H1 (cell line): ENCODE measurements around the gene NPBWR2. TPM values are rescaled to one million over a fixed set of nuclear protein-coding genes. Genes with fewer than 3 reads are reported as not detected.

ENCODE experiments used
- CTCF ChIA-PET: fragments of 300-600 bp; sonication (Branson Sonifier 250); formaldehyde crosslinking; loops from one replicate; lab custom pipeline; 2021; ENCODE audit not compliant: partially characterized antibody; lab: Charles Lee
- POLR2A ChIA-PET: fragments of 300-600 bp; sonication (Branson Sonifier 250); formaldehyde crosslinking; loops from one replicate; lab custom pipeline; 2021; ENCODE audit warnings: inconsistent platforms; ENCODE audit not compliant: partially characterized antibody; lab: Charles Lee
- DNase-seq, 2 experiments: peaks; one replicate each; pipeline versions ENCODE4 v3.0.0 to v3.0.0-alpha.2; 2010 to 2022; ENCODE audit warnings: low spot score in 2 of 2, low read depth in 1 of 2, mixed read lengths in 1 of 2
- FAIRE-seq: peaks from 2 replicates; lab custom pipeline; 2011; peaks lifted over from hg19 to GRCh38; lab: Jason Lieb, UNC
- H2AFZ ChIP-seq: 2 replicates; pipeline ENCODE4 v1.8.1; 2012; ENCODE audit warnings: low read length, inconsistent platforms
- H2AK5ac ChIP-seq: 2 replicates; pipeline ENCODE4 v1.6.1; 2013; ENCODE audit warnings: low read depth, low read length
- H2BK120ac ChIP-seq: replicated peaks from 2 replicates; pipeline ENCODE3; 2013; ENCODE audit warnings: low read depth, low read length, inconsistent platforms
- H2BK12ac ChIP-seq: 2 replicates; pipeline ENCODE4 v1.6.1; 2013; ENCODE audit warnings: low read depth, low read length
- H2BK15ac ChIP-seq: 2 replicates; pipeline ENCODE4 v1.6.1; 2013; ENCODE audit warnings: low read length
- H2BK20ac ChIP-seq: 2 replicates; pipeline ENCODE4 v1.6.1; 2013; ENCODE audit warnings: low read length
- H2BK5ac ChIP-seq: 2 replicates; pipeline ENCODE4 v1.6.1; 2013; ENCODE audit warnings: low read depth, low read length
- H3K14ac ChIP-seq: 2 replicates; pipeline ENCODE4 v1.6.1; 2013; ENCODE audit warnings: inconsistent platforms; ENCODE audit not compliant: insufficient read length
- H3K18ac ChIP-seq: 2 replicates; pipeline ENCODE4 v1.6.1; 2013; ENCODE audit warnings: low read length; ENCODE audit errors: extremely low read depth
- H3K23ac ChIP-seq: 2 replicates; pipeline ENCODE4 v1.6.1; 2013; ENCODE audit warnings: inconsistent platforms; ENCODE audit not compliant: insufficient read length
- H3K23me2 ChIP-seq: 2 replicates; pipeline ENCODE4 v1.6.1; 2013; ENCODE audit warnings: low read depth, low read length
- H3K27ac ChIP-seq: 2 replicates; pipeline ENCODE4 v1.6.1; 2011; ENCODE audit warnings: low read depth, low read length, inconsistent platforms
- H3K27me3 ChIP-seq, 4 experiments: replicated peaks in 1 of 4; 1 replicate in 1 of 4; 2 replicates in 3 of 4; pipeline versions ENCODE4 v1.6.1 to v1.8.1; 2011 to 2013; ENCODE audit warnings: low read length in 3 of 4, mild to moderate bottlenecking in 3 of 4, inconsistent platforms in 2 of 4, mixed read lengths in 2 of 4, moderate library complexity in 1 of 4; ENCODE audit not compliant: control insufficient read depth in 3 of 4, insufficient read depth in 3 of 4; ENCODE audit errors: extremely low read depth in 1 of 4
- H3K36me3 ChIP-seq, 4 experiments: 2 replicates each; pipeline versions ENCODE4 v1.6.1 to v1.8.1; 2011 to 2013; ENCODE audit warnings: mild to moderate bottlenecking in 4 of 4, low read length in 3 of 4, moderate library complexity in 2 of 4, control low read depth in 1 of 4, inconsistent platforms in 1 of 4; ENCODE audit not compliant: insufficient read depth in 4 of 4, control insufficient read depth in 2 of 4
- H3K4ac ChIP-seq: replicated peaks from 2 replicates; pipeline ENCODE3; 2013; ENCODE audit warnings: low read length, low read depth, mixed read lengths, inconsistent platforms; ENCODE audit not compliant: insufficient read length
- H3K4me1 ChIP-seq, 4 experiments: replicated peaks in 1 of 4; 1 replicate in 1 of 4; 2 replicates in 3 of 4; pipeline versions ENCODE4 v1.6.1 to v1.8.1; 2011 to 2013; ENCODE audit warnings: low read length in 3 of 4, inconsistent platforms in 2 of 4, mixed read lengths in 1 of 4; ENCODE audit not compliant: insufficient read depth in 4 of 4, control insufficient read depth in 3 of 4
- H3K4me2 ChIP-seq, 2 experiments: 2 replicates each; pipeline versions ENCODE4 v1.6.1 to v1.8.1; 2011 to 2013; ENCODE audit warnings: low read depth in 2 of 2, low read length in 2 of 2, control low read depth in 1 of 2, inconsistent platforms in 1 of 2, mild to moderate bottlenecking in 1 of 2; ENCODE audit not compliant: insufficient read depth in 1 of 2
- H3K4me3 ChIP-seq, 4 experiments: fragments of 200-600, 300-600 bp in 1 of 4; sonication (generic), shearing (Covaris generic), sonication (Bioruptor Twin) in 1 of 4; 2 replicates each; pipeline versions ENCODE4 v1.5.1 to v1.8.1; 2011 to 2016; ENCODE audit warnings: low read length in 4 of 4, low read depth in 3 of 4, control low read depth in 2 of 4, inconsistent platforms in 2 of 4, mild to moderate bottlenecking in 2 of 4, mixed read lengths in 1 of 4, moderate library complexity in 1 of 4; ENCODE audit not compliant: insufficient read depth in 2 of 4; ENCODE audit errors: extremely low read depth in 1 of 4
- H3K56ac ChIP-seq: replicated peaks from 2 replicates; pipeline ENCODE3; 2013; ENCODE audit warnings: low read depth, mild to moderate bottlenecking, mixed read lengths, low read length, inconsistent platforms; ENCODE audit not compliant: insufficient read length
- H3K79me1 ChIP-seq: 2 replicates; pipeline ENCODE4 v1.6.1; 2013; ENCODE audit warnings: low read depth, low read length, control low read depth
- H3K79me2 ChIP-seq, 2 experiments: 2 replicates each; pipeline versions ENCODE4 v1.6.1 to v1.8.1; 2012 to 2013; ENCODE audit warnings: low read length in 2 of 2, mild to moderate bottlenecking in 2 of 2, inconsistent platforms in 1 of 2; ENCODE audit not compliant: insufficient read depth in 2 of 2, control insufficient read depth in 1 of 2
- H3K9ac ChIP-seq, 4 experiments: replicated peaks in 1 of 4; 1 replicate in 1 of 4; 2 replicates in 3 of 4; pipeline versions ENCODE4 v1.6.1 to v1.8.1; 2011 to 2013; ENCODE audit warnings: low read depth in 3 of 4, low read length in 3 of 4, control low read depth in 2 of 4, mild to moderate bottlenecking in 2 of 4, moderate library complexity in 2 of 4, inconsistent platforms in 1 of 4; ENCODE audit errors: extremely low read depth in 1 of 4
- H3K9me3 ChIP-seq, 2 experiments: 2 replicates each; pipeline versions ENCODE4 v1.6.1 to v1.8.1; 2012 to 2013; ENCODE audit warnings: mild to moderate bottlenecking in 2 of 2, moderate library complexity in 2 of 2, control low read depth in 1 of 2, inconsistent platforms in 1 of 2, low read depth in 1 of 2, low read length in 1 of 2, mixed read lengths in 1 of 2; ENCODE audit not compliant: insufficient read depth in 2 of 2
- H4K20me1 ChIP-seq, 2 experiments: replicated peaks in 1 of 2; 2 replicates each; pipeline versions ENCODE3 to v1.8.1; 2011 to 2013; ENCODE audit warnings: inconsistent platforms in 2 of 2, low read length in 2 of 2, mild to moderate bottlenecking in 1 of 2; ENCODE audit not compliant: insufficient read depth in 2 of 2, control insufficient read depth in 1 of 2
- H4K5ac ChIP-seq: 2 replicates; pipeline ENCODE4 v1.6.1; 2013; ENCODE audit warnings: low read length, low read depth, mixed read lengths, inconsistent platforms; ENCODE audit not compliant: insufficient read length
- H4K8ac ChIP-seq: 2 replicates; pipeline ENCODE4 v1.8.0; 2013; ENCODE audit warnings: mild to moderate bottlenecking, moderate library complexity, low read length, inconsistent platforms; ENCODE audit not compliant: insufficient read depth; ENCODE audit errors: extremely low read depth
- H4K91ac ChIP-seq: replicated peaks from 2 replicates; pipeline ENCODE3; 2013; ENCODE audit warnings: low read length, mixed read lengths, inconsistent platforms; ENCODE audit not compliant: insufficient read length
- RAD21 ChIP-seq, 2 experiments: IDR thresholded peaks in 1 of 2; conservative IDR thresholded peaks in 1 of 2; 2 replicates each; pipeline ENCODE4 v1.6.1; 2011; ENCODE audit warnings: low read depth in 2 of 2, low read length in 2 of 2, improper control_type of control experiment in 1 of 2, inconsistent platforms in 1 of 2, mild to moderate bottlenecking in 1 of 2, moderate library complexity in 1 of 2
- RNF2 ChIP-seq: fragments of 200-900, 300-1000 bp; sonication (generic); IDR thresholded peaks from 2 replicates; pipeline ENCODE4 v1.7.1; 2016; ENCODE audit warnings: borderline replicate concordance, low read depth, mild to moderate bottlenecking, antibody characterized with exemption, low read length; ENCODE audit not compliant: poor library complexity, severe bottlenecking; ENCODE audit errors: missing control alignments
- WGBS, 2 experiments: shearing (Covaris generic) in 1 of 2; methylation state at CpG; one replicate each; pipeline versions ENCODE4 v1.1.6 to v1.1.7; 2013 to 2015; ENCODE audit warnings: low lambda C conversion rate in 2 of 2, mixed read lengths in 2 of 2, inconsistent platforms in 1 of 2, low coverage in 1 of 2, missing lambda C conversion rate in 1 of 2; ENCODE audit not compliant: insufficient replicate concordance in 2 of 2, insufficient coverage in 1 of 2, insufficient read length in 1 of 2; ENCODE audit errors: extremely low coverage in 1 of 2, missing lambda C conversion rate in 1 of 2; 5-methylcytosine and 5-hydroxymethylcytosine counted together
- polyA plus RNA-seq, 7 experiments: library from polyadenylated mRNA; depleted of rRNA in 3 of 7; stranded (reverse) in 5 of 7; unstranded in 2 of 7; fragments of >200 nt in 5 of 7; fragments of 200-250 nt in 2 of 7; gene quantifications; 1 replicate in 5 of 7; 2 replicates in 1 of 7; 4 replicates in 1 of 7; pipeline versions ENCODE4 v1.2.1 to v1.2.3, GENCODE V29; 2011 to 2013; ENCODE audit warnings: missing spikeins in 2 of 7, mixed read lengths in 2 of 7
- total RNA-seq: library from RNA; stranded (reverse); fragmentation: NEBNext Ultra II Directional; extraction: Animal tissue kit (Norgen Biotek cat#: 25700); gene quantifications from 2 replicates; pipeline ENCODE4 v1.2.1, GENCODE V29; 2021
- TF ChIP-seq, protein P1 (sequence below), 3 experiments: IDR thresholded peaks; 1 replicate in 2 of 3; 2 replicates in 1 of 3; pipeline versions ENCODE4 v1.5.1 to v1.6.1; 2011; ENCODE audit warnings: low read length in 3 of 3, mild to moderate bottlenecking in 3 of 3, inconsistent platforms in 2 of 3, low read depth in 1 of 3, moderate library complexity in 1 of 3; ENCODE audit not compliant: insufficient read depth in 1 of 3; ENCODE audit errors: control extremely low read depth in 1 of 3

The NPBWR2 gene
- total and polyA plus RNA-seq, 2 of the 8 experiments (the other 6 are each of a cell fraction or from before 2014, with no cell fraction given), result not detected

DNA sequence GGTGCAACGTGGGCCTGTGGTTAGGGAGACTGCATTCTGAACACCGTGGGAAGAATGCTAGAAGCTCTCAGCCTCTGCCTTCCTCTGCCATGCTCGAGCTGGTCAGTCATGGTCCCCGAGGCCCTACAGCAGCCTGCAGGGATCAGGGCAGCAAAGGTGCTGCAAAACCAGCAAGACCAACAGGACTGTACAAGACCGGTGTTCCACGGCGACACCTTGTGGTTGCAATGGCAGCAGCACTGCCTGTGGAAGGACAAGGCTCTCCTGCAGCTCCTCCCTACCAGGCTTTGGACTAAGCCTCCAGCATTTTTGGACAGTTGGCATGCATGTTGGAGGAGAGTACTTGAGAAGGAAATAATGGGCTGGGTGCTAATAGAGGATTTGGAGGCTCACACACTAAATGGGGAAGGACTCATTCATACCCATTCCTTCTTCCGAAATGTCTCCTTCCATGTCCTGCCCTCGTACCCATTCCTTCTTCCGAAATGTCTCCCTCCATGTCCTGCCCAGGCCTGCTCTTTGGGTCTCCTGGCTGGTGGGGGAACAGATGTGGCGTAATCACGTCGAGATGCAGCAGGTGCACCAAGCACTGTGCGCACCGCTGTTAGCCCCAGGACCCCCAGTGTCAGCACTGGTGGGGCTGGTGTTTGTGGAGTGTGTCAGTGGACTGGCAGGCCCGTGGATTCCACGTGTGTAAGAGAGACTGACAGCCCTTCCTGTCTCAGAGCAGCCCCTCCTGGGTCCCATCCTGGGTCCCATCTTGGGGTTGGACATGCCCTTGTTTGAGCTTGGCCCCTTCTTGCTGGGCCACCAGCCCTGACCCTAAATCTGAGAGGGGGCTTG is 38.3 kb upstream of the NPBWR2 start:
- H3K23ac ChIP-seq, result no peak overlapping the region
- H2AK5ac ChIP-seq, result no peak overlapping the region
- H2BK15ac ChIP-seq, result no peak overlapping the region
- ChIA-PET POLR2A (no interaction called here), CTCF (interaction anchor here (0.6 to 4.6 kb wide), 16 partner anchors 9 to 138 kb away, joined by 3 to 16 read pairs (median 5); no protein-coding TSS in a partner anchor)
- H4K20me1 ChIP-seq, result peaks cover 0 to 3% of the 10 kb centered on the region in 2 experiments
- H3K9ac ChIP-seq, result no peak overlapping the region
- H3K56ac ChIP-seq, result no peak overlapping the region
- H4K8ac ChIP-seq, result 0 out of 2 replicates have a peak overlapping the region, but pooled peaks have one; percentile 35
- H3K4me3 ChIP-seq, result no peak overlapping the region
- no peak overlapping the region for H3K18ac ChIP-seq
- no peaks in the 10 kb centered on the region for H3K23me2 ChIP-seq
- no peak overlapping the region for H2BK120ac ChIP-seq
- FAIRE-seq (no peak), DNase-seq (peak in 1 of 2 experiments; percentile 78)
- no peak overlapping the region for H3K14ac ChIP-seq
- H3K9me3 ChIP-seq, result peaks cover 19 to 21% of the 10 kb centered on the region in 2 experiments
- no peaks in the 10 kb centered on the region for H3K79me1 ChIP-seq
- H3K4me1 ChIP-seq, result peaks cover 0 to 8% (median 0%) of the 10 kb centered on the region in 4 experiments; a peak in 1 of 7 replicates
- H3K27ac ChIP-seq, result no peak overlapping the region
- H3K36me3 ChIP-seq, result no peaks in the 10 kb centered on the region; a peak in 1 of 8 replicates
- H3K4me2 ChIP-seq, result no peak overlapping the region
- no peak overlapping the region; the same call in 1 of the 2 replicates for H2BK20ac ChIP-seq
- H4K91ac ChIP-seq, result no peak overlapping the region
- H2BK12ac ChIP-seq, result no peak overlapping the region
- H3K4ac ChIP-seq, result no peak overlapping the region
- no peak overlapping the region for H4K5ac ChIP-seq
- 92% methylated on average over 17 of the region's 17 CpGs; no CpG with 5 or more reads in 1 of the 2 experiments for WGBS, 2 experiments
- no peaks in the 10 kb centered on the region for H3K27me3 ChIP-seq
- TF ChIP-seq, protein P1, sequence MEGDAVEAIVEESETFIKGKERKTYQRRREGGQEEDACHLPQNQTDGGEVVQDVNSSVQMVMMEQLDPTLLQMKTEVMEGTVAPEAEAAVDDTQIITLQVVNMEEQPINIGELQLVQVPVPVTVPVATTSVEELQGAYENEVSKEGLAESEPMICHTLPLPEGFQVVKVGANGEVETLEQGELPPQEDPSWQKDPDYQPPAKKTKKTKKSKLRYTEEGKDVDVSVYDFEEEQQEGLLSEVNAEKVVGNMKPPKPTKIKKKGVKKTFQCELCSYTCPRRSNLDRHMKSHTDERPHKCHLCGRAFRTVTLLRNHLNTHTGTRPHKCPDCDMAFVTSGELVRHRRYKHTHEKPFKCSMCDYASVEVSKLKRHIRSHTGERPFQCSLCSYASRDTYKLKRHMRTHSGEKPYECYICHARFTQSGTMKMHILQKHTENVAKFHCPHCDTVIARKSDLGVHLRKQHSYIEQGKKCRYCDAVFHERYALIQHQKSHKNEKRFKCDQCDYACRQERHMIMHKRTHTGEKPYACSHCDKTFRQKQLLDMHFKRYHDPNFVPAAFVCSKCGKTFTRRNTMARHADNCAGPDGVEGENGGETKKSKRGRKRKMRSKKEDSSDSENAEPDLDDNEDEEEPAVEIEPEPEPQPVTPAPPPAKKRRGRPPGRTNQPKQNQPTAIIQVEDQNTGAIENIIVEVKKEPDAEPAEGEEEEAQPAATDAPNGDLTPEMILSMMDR (IDR thresholded peaks at IDR 0.05; ENCODE audit: control extremely low read depth in 1 of 3, insufficient read depth in 1 of 3, low read depth in 1 of 3, low read length in 3 of 3), result peak; percentile 65 to 89 (median 85)
- TF ChIP-seq RNF2 (no peak), RAD21 (IDR thresholded peaks at IDR 0.05 in 1 of 2, conservative IDR thresholded peaks at IDR 0.05 in 1 of 2; ENCODE audit: low read depth in 2 of 2, low read length in 2 of 2) (peak; percentile 35 to 49)
- H2BK5ac ChIP-seq, result no peak overlapping the region
- H2AFZ ChIP-seq, result no peak overlapping the region
- no peaks in the 10 kb centered on the region for H3K79me2 ChIP-seq
